AG09319 (cell line): ENCODE measurements around the gene ADGRG1.

Experiments
- DNase-seq: peaks from one replicate; pipeline ENCODE4 v3.0.0-alpha.2; 2010; ENCODE audit warnings: low read depth; ENCODE audit errors: extremely low read depth
- TF ChIP-seq, protein P1 (sequence below): IDR thresholded peaks from 2 replicates; pipeline ENCODE4 v1.5.1; 2011; ENCODE audit warnings: low read depth, mild to moderate bottlenecking, inconsistent platforms, low read length, moderate library complexity

Gene ADGRG1

DNA sequence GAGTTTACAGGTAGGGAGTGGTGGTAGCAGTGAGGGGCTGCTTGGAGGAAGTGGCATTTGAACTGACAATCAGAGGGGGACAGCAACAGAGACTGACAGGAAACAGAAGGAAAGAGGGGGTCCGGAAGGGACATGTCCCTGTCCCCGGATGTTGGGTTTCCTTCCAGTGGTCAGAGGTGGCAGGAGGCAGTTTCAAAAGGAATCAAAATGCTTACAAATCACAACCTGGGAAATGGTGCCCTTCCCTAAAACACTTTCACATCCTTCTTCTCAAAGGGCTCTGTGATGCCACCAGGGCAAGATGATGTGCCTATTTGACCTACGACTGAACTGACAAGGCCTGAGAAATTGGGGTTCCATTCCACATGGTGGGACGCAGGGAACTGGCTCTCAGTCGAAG is 19.7 kb downstream of the ADGRG1 start:
- TF ChIP-seq, protein P1, sequence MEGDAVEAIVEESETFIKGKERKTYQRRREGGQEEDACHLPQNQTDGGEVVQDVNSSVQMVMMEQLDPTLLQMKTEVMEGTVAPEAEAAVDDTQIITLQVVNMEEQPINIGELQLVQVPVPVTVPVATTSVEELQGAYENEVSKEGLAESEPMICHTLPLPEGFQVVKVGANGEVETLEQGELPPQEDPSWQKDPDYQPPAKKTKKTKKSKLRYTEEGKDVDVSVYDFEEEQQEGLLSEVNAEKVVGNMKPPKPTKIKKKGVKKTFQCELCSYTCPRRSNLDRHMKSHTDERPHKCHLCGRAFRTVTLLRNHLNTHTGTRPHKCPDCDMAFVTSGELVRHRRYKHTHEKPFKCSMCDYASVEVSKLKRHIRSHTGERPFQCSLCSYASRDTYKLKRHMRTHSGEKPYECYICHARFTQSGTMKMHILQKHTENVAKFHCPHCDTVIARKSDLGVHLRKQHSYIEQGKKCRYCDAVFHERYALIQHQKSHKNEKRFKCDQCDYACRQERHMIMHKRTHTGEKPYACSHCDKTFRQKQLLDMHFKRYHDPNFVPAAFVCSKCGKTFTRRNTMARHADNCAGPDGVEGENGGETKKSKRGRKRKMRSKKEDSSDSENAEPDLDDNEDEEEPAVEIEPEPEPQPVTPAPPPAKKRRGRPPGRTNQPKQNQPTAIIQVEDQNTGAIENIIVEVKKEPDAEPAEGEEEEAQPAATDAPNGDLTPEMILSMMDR: no peak

DNA sequence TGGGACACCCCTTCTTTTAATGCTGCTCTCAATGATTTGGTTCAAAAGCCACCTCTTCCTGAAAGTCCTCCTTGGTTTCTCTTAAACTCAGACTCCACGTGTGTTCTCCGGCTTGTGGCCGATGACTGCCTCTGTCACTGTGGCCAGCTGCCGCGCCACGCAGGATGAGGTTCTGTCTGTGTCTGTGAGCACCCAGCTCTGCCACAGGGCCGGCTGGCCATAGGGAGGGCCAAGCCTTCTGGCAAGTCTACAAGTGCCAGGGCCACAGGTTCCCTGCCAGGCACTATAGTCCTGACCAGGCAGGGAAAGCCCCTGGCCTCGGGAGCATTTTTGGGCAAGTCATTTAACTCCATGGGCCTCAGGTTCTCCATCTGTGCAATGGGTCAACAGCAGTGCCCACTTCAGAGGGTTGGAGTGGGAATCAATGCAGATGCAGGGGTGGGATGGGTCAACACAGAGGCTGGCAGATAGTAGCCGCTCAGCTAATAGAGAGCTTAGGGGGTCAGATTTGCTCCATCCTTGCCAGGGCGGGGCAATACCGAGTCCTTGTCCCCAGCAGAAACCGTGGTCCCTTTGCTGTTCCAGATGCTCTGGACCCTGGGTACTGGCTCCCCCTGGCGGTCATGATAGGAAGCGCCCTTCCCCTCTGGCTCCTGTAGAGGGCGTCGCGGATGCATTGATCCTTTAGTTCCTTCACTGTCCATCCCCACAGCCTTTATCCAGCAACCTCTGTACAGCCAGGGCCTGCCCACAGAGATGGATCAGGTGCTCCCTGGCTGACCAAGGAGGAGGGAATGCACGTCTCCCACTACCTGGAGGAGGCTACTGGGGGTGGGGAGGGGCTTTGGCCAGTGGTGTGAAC is 20.4 kb downstream of the ADGRG1 start:
- DNase-seq: no peak
- TF ChIP-seq, protein P1: no peak; the same call in none of the 2 replicates

More for the DNA sequence above, 19.7 kb downstream of the ADGRG1 start:
- no peak for DNase-seq

DNA sequence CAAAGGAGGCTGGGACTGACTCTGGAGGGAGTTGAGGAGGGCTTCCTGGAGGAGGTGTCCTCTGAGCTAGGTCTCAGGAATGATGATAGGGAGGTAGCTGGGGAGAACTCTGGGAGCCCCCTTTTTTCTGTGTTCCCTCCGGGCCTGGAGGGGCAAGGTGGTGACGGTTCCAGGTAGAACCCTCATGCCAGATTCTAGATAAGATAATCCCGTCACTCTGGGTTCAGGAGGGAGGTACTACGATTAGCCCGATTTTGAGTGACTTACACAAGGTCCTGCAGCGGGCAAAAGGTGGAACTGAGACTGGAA is 21.0 kb downstream of the ADGRG1 start:
- TF ChIP-seq, protein P1: no peak
- no peak for DNase-seq

DNA sequence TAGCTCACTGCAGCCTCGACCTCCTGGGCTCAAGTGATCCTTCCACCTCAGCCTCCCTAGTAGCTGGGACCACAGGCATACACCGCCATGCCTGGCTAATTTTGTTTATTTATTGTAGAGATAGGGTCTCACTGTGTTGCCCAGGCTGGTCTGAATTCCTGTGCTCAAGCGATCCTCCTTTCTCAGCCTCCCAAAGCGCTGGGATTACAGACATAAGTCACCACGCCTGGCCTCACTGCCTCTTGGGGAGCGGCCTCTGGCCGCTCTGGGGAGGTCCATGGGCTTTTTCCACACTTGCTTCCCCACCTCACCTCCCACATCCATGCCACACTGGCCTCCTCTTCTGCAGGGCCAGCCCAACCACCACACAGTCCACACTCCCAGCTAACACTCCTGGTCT is 21.4 kb downstream of the ADGRG1 start:
- no peak for DNase-seq
- TF ChIP-seq, protein P1: no peak

DNA sequence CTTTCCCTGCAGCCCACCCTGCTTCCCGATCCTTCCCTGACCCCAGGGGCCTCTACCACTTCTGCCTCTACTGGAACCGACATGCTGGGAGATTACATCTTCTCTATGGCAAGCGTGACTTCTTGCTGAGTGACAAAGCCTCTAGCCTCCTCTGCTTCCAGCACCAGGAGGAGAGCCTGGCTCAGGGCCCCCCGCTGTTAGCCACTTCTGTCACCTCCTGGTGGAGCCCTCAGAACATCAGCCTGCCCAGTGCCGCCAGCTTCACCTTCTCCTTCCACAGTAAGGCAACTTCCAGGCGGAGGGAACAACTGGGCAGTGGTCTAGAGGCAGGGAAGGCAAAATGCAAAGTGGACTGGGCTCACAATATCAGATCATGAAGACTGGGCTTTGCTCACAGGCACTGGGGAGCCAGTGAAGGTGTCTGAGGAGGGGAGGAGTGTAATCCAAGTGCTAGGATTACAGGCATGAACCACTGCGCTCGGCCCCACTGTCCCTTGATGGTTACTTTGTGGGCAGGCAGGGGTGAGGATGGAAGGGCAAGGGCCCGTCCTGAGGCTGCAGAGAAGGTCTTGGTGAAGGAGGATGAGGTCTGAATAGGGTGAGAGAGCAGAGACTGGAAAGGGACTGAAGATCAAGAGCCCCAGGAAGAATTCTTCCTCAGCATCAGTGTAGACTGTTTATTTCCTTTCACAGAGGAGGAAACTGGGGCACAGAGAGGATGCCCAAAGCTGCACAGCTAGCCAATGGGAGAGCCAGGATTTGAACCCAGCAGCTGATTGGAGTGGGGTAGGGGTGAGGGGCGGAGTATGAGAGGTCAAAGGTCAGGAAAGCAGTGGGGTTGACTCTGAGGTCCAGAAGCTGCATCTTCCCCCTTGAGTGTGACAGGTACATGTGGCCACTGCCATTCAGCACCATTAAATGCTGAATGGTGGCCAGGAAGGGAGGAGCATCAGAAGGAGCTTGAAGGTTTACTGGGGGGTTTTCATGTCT is 23.2 kb downstream of the ADGRG1 start:
- TF ChIP-seq, protein P1: no peak
- DNase-seq: no peak

DNA sequence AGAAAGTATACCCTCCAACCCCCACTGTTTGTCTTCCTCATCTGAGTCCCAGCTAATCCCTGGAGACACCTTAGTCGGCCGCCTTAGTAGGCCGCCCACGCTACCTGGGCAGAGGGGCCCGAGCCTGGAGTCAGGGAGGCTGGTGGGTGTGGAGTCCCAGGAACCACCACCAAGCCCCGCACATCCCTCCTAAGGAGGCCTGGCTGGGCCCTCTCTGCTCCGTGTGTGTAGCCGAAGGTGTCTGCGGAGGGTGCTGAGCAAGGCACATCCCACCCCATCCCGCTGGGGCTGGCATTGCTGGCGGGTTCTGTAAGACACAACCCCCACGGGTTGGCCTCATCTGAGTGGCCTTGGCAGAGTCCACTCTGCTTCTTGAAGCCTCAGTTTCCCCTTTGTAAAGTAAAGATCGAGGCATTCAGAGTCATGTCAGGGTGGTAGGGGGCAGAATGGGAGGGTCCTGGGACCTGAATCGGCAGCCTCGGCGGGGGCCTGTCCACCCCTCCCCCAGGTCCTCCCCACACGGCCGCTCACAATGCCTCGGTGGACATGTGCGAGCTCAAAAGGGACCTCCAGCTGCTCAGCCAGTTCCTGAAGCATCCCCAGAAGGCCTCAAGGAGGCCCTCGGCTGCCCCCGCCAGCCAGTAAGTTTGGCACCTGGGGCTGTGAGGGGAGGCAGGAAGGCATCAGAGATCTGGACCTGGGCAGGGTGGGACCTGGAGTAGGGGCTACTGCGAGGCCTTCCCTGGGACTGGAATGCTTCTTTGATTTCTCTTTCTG is 24.5 kb downstream of the ADGRG1 start:
- no peak for DNase-seq
- TF ChIP-seq, protein P1: no peak
